Nephron progenitor cell (in vitro differentiated cells): ENCODE data around the gene SMC1B.

ENCODE experiments used
- DNase-seq: peaks from one replicate; pipeline ENCODE4 v3.0.0; 2021
- H3K27ac Mint-ChIP-seq: 2 replicates; pipeline ENCODE4 v1.8.0; 2021; ENCODE audit warnings: mild to moderate bottlenecking, moderate library complexity, mixed read lengths
- H3K27me3 Mint-ChIP-seq: 2 replicates; pipeline ENCODE4 v1.8.0; 2021; ENCODE audit warnings: mild to moderate bottlenecking, low read depth, mixed read lengths; ENCODE audit not compliant: poor library complexity
- H3K36me3 Mint-ChIP-seq: 2 replicates; pipeline ENCODE4 v1.8.0; 2021; ENCODE audit warnings: low read depth, mixed read lengths
- H3K4me1 Mint-ChIP-seq: 2 replicates; pipeline ENCODE4 v1.8.0; 2021; ENCODE audit warnings: mixed read lengths
- H3K4me3 Mint-ChIP-seq: 2 replicates; pipeline ENCODE4 v1.8.0; 2021; ENCODE audit warnings: mild to moderate bottlenecking, moderate library complexity, mixed read lengths
- H3K9me3 Mint-ChIP-seq: 2 replicates; pipeline ENCODE4 v1.8.0; 2021; ENCODE audit warnings: mild to moderate bottlenecking, moderate library complexity, mixed read lengths
- TF ChIP-seq, protein P1 (sequence below): fragments of 200-600 bp; sonication (generic); IDR thresholded peaks from 2 replicates; pipeline ENCODE4 v1.5.0; 2021; ENCODE audit warnings: antibody characterized with exemption

SMC1B gene

DNA sequence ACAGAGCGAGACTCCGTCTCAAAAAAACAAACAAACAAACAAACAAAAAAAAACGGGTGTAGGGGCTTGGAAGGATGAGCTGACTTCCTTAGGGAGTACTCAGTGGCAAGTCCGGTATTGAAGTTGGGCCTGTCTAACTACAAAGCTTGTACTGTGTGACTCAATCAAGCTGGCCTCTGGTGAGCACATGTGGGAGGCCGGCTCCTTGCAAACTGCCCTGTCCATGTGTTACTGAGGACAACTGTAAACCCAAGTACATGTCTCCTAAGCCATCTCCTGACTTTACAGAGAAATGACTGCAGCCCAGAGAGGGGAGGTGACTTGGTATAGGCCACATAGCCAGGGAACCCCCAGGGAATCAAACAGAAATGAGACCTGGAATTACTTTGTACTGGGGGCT is 11.7 kb upstream of the SMC1B start:
- Mint-ChIP-seq H3K36me3 (peaks cover 11% of the 10 kb centered on the region), H3K9me3 (peaks cover 17% of the 10 kb centered on the region), H3K27me3 (peaks cover 21% of the 10 kb centered on the region), H3K4me3 (no peak overlapping the region), H3K4me1 (peaks cover 34% of the 10 kb centered on the region), H3K27ac (peak overlapping the region; percentile 55)
- no peak for DNase-seq
- TF ChIP-seq, protein P1, sequence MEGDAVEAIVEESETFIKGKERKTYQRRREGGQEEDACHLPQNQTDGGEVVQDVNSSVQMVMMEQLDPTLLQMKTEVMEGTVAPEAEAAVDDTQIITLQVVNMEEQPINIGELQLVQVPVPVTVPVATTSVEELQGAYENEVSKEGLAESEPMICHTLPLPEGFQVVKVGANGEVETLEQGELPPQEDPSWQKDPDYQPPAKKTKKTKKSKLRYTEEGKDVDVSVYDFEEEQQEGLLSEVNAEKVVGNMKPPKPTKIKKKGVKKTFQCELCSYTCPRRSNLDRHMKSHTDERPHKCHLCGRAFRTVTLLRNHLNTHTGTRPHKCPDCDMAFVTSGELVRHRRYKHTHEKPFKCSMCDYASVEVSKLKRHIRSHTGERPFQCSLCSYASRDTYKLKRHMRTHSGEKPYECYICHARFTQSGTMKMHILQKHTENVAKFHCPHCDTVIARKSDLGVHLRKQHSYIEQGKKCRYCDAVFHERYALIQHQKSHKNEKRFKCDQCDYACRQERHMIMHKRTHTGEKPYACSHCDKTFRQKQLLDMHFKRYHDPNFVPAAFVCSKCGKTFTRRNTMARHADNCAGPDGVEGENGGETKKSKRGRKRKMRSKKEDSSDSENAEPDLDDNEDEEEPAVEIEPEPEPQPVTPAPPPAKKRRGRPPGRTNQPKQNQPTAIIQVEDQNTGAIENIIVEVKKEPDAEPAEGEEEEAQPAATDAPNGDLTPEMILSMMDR = no peak

DNA sequence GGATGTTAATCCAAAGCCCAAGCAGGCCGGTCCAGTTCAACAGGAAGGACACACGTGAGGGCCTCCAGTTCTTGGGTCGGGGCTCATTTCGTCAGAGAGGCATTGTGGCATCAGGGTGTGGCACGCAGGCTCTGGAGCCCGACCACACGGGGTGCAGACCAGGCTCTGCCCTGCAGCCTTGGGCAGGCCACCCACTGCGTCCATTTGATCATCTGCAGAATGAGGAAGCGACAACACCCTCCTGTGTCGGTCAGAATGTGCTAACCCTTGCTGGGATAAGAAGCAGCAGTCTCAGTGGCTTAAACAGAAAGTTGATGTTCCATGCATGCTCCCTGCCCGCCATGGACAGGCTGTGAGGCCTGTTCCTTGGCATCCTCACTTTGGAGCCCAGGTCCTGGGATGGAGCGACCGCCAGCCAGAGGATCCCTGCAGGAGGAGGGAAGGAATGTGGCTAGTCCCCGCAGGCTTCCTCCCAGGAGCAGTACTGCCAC is 10.9 kb upstream of the SMC1B start:
- Mint-ChIP-seq H3K27me3 (peaks cover 20% of the 10 kb centered on the region), H3K4me1 (peaks cover 31% of the 10 kb centered on the region), H3K36me3 (peaks cover 17% of the 10 kb centered on the region), H3K27ac (no peak overlapping the region), H3K4me3 (no peak overlapping the region), H3K9me3 (peaks cover 21% of the 10 kb centered on the region)
- TF ChIP-seq, protein P1 = no peak
- no peak for DNase-seq

DNA sequence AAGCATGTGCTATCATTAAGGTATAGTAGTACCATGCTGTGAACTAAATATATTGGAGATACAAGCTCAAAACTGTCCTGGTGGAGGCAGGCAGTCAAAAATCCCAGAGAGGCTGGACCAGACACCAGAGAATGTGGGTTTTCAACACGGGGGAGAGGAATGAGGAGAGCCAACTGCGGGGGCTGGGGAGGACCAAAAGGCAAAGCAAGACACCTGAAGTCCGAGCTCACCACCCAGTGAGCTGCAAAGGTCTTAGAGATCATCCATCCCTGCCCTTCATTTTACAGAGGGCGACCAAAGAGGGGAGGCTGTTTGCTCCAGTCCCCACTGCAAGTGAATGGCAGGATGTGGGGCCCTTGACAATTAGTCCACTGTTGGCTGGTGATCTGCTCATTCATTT is 10.1 kb upstream of the SMC1B start:
- Mint-ChIP-seq H3K4me3 (no peak overlapping the region), H3K36me3 (peaks cover 24% of the 10 kb centered on the region), H3K27ac (no peak overlapping the region), H3K4me1 (peaks cover 23% of the 10 kb centered on the region), H3K27me3 (peaks cover 14% of the 10 kb centered on the region), H3K9me3 (peaks cover 28% of the 10 kb centered on the region)
- TF ChIP-seq, protein P1 = no peak
- DNase-seq = no peak

DNA sequence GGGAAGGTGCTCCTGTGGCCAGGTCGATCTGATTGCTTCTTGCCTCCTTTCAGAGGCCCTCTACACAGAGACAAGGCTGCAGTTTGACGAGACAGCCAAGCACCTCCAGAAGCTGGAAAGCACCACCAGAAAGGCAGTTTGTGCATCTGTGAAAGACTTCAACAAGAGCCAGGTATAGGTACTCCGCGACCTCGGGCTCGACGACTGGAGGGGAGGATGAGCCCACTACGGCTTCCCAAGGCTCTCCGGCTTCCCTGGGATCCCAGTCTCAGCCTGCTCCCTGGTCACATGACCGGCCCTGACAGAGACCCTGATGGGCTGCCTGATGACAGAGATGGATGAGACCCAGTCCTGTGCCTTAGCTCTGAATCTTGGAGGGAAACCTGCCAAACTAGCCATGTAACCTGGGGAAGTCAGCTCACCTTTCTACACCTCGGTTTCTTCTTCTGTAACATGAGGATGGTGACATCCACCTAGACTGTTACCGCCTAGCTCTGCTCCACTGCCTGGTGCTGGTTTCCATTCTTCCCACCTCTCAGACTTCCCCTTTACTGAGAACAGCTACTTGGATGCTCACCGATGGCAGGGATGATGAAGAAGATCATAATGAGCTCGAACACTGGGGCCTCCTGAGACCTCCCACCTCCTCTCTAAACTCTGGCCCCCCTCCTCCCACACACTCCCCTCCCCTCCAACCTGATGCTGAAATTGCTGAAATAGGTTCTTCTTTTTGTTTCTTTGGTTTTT is 9.0 kb upstream of the SMC1B start:
- DNase-seq = no peak
- Mint-ChIP-seq H3K36me3 (peaks cover 31% of the 10 kb centered on the region), H3K27ac (no peak overlapping the region), H3K9me3 (peaks cover 31% of the 10 kb centered on the region), H3K4me1 (peaks cover 15% of the 10 kb centered on the region), H3K4me3 (no peak overlapping the region), H3K27me3 (peaks cover 9% of the 10 kb centered on the region)
- TF ChIP-seq, protein P1 = no peak

DNA sequence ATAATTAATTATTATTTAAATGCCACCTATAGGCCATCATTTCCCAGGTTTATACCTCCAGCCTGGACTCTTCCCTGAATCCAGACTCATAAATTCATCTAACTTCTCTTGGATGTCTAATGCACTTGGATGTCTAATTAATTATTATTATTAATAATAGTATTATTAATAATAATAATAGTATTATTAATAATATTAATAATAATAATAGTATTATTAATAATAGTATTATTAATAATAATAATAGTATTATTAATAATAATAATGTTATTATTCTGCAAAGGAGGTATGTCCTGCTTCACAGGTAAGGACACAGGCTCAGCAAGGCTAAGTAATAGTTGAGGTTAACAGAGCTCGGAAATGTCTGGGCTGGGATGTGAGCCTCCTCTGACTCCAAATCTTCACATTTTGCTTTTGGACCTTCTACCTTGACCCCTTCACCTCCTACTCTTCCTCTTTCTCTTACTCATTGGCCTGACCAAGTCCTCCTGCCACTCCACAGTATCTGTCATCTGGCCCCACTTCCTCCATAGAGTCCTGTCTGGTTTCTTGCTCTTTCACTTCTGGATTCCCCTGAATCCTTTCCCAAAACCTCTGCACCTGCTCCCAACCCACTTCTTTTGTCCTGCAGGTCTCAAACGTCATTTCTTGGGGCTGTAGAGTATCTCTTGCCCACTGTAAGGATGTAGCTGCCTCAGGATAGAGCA is 8.1 kb upstream of the SMC1B start:
- Mint-ChIP-seq H3K36me3 (peaks cover 40% of the 10 kb centered on the region), H3K4me3 (no peak overlapping the region), H3K4me1 (peaks cover 15% of the 10 kb centered on the region), H3K27me3 (peaks cover 9% of the 10 kb centered on the region), H3K9me3 (peaks cover 29% of the 10 kb centered on the region), H3K27ac (no peak overlapping the region)
- DNase-seq = no peak
- TF ChIP-seq, protein P1 = no peak
